K562 (cell line): Measurements from ENCODE around the gene RERE. TPM values are rescaled to one million over a fixed set of nuclear protein-coding genes. Genes with fewer than 3 reads are reported as not detected.

Source experiments
- ATAC-seq: fragments of 200-7000 bp; cut with Tn5 transposase; 3 replicates; pipeline ENCODE4 v1.9.1; 2020; ENCODE audit warnings: moderate library complexity
- BruUV-seq: library from RNA; stranded (reverse); fragments of 400-500 nt; replicated peaks from 2 replicates; lab custom pipeline; 2021; lab: Mats Ljungman, UMichigan
- CTCF ChIA-PET: fragments of 300-600 bp; formaldehyde crosslinking; extraction: SDS; loops from one replicate; lab custom pipeline; 2021; ENCODE audit warnings: low intra/inter-chr PET ratio; lab: Yijun Ruan, JAX
- POLR2A ChIA-PET: fragments of 300-600, 350-650 bp; sonication (Branson Sonifier 250); formaldehyde crosslinking; extraction: SDS; loops from one replicate; lab custom pipeline; 2021; ENCODE audit warnings: antibody characterized with exemption, inconsistent platforms; lab: Yijun Ruan, JAX
- DNase-seq, 4 experiments: peaks; one replicate each; pipeline versions ENCODE4 v3.0.0 to v3.0.0-alpha.2; 2011 to 2018; ENCODE audit warnings: low spot score in 3 of 4, mixed read lengths in 3 of 4; ENCODE audit errors: extremely low read depth in 1 of 4
- FAIRE-seq: peaks from 2 replicates; lab custom pipeline; 2011; peaks lifted over from hg19 to GRCh38; lab: Jason Lieb, UNC
- H2AFZ ChIP-seq: 2 replicates; pipeline ENCODE4 v1.6.0; 2011; ENCODE audit warnings: low read depth, low read length, control low read depth, inconsistent platforms
- H3K27ac ChIP-seq: fragments of 200-600 bp; 3 replicates; pipeline ENCODE4 v1.8.0; 2011; ENCODE audit warnings: low read depth, mild to moderate bottlenecking, control low read depth, inconsistent platforms, low read length, moderate library complexity, mixed read lengths; ENCODE audit errors: extremely low read depth
- H3K27me3 ChIP-seq, 2 experiments: fragments of 300-600 bp in 1 of 2; 2 replicates in 1 of 2; 3 replicates in 1 of 2; pipeline versions ENCODE4 v1.6.0 to v1.8.0; 2011; ENCODE audit warnings: inconsistent platforms in 2 of 2, low read length in 2 of 2, mild to moderate bottlenecking in 1 of 2, mixed read lengths in 1 of 2, moderate library complexity in 1 of 2; ENCODE audit not compliant: control insufficient read depth in 2 of 2, insufficient read depth in 2 of 2
- H3K36me3 ChIP-seq: fragments of 300-600 bp; 3 replicates; pipeline ENCODE4 v1.8.0; 2011; ENCODE audit warnings: mild to moderate bottlenecking, low read length, inconsistent platforms; ENCODE audit not compliant: control insufficient read depth, insufficient read depth
- H3K4me1 ChIP-seq, 2 experiments: fragments of 200-600 bp in 1 of 2; replicated peaks in 1 of 2; 2 replicates in 1 of 2; 3 replicates in 1 of 2; pipeline versions ENCODE4 v1.5.1 to v1.8.0; 2011; ENCODE audit warnings: inconsistent platforms in 2 of 2, low read length in 2 of 2, mild to moderate bottlenecking in 1 of 2, mixed read lengths in 1 of 2, moderate library complexity in 1 of 2; ENCODE audit not compliant: control insufficient read depth in 2 of 2, insufficient read depth in 2 of 2
- H3K4me2 ChIP-seq: 2 replicates; pipeline ENCODE4 v1.6.1; 2011; ENCODE audit warnings: low read length, control low read depth, inconsistent platforms, mixed read lengths; ENCODE audit not compliant: insufficient read depth
- H3K4me3 ChIP-seq: fragments of 200-600 bp; sonication (generic), shearing (Covaris generic); 2 replicates; pipeline ENCODE4 v1.5.1; 2016; ENCODE audit warnings: control low read depth, inconsistent platforms
- H3K79me2 ChIP-seq: fragments of 200-600 bp; 3 replicates; pipeline ENCODE4 v1.8.0; 2011; ENCODE audit warnings: low read length, inconsistent platforms; ENCODE audit not compliant: control insufficient read depth, insufficient read depth
- H3K9ac ChIP-seq, 2 experiments: 2 replicates each; pipeline versions ENCODE4 v1.6.0 to v1.6.1; 2011; ENCODE audit warnings: low read depth in 2 of 2, low read length in 2 of 2, control low read depth in 1 of 2, inconsistent platforms in 1 of 2, mild to moderate bottlenecking in 1 of 2, mixed read lengths in 1 of 2; ENCODE audit not compliant: insufficient read depth in 1 of 2
- H3K9me1 ChIP-seq: one replicate; pipeline ENCODE4 v1.6.0; 2011; ENCODE audit warnings: inconsistent platforms, mild to moderate bottlenecking, low read length, moderate library complexity; ENCODE audit not compliant: control insufficient read depth, insufficient read depth
- H3K9me3 ChIP-seq: replicated peaks from 2 replicates; pipeline ENCODE4 v1.5.1; 2011; ENCODE audit warnings: low read depth, low read length, inconsistent platforms; ENCODE audit not compliant: control insufficient read depth, insufficient read depth
- H4K20me1 ChIP-seq: replicated peaks from 2 replicates; pipeline ENCODE4 v1.6.1; 2011; ENCODE audit warnings: low read length, inconsistent platforms, mixed read lengths; ENCODE audit not compliant: control insufficient read depth, insufficient read depth
- CBFA2T3 ChIP-seq: fragments of 450-650 bp; IDR thresholded peaks from 2 replicates; pipeline ENCODE4 v1.6.1; 2017
- FOSL1 ChIP-seq: fragments of 200-800 bp; sonication (Bioruptor generic); conservative IDR thresholded peaks from 2 replicates; pipeline ENCODE4 v1.6.1; 2016; ENCODE audit warnings: missing genetic modification characterization, missing compliant biosample characterization
- ILF3 ChIP-seq: fragments of 450-650 bp; IDR thresholded peaks from 2 replicates; pipeline ENCODE4 v1.6.1; 2018; ENCODE audit warnings: antibody characterized with exemption, mild to moderate bottlenecking, moderate library complexity, borderline replicate concordance
- NCOA1 ChIP-seq: fragments of 450-650 bp; IDR thresholded peaks from 2 replicates; pipeline ENCODE4 v1.6.1; 2016; ENCODE audit warnings: low read depth
- RBM22 ChIP-seq: fragments of 200-400 bp; formaldehyde crosslinking; IDR thresholded peaks from 2 replicates; pipeline ENCODE4 v1.6.1; 2018; ENCODE audit warnings: low read length, low read depth; ENCODE audit not compliant: poor library complexity, severe bottlenecking
- TEAD2 ChIP-seq: fragments of 450-650 bp; IDR thresholded peaks from 2 replicates; pipeline ENCODE4 v1.6.1; 2016; ENCODE audit warnings: missing genetic modification characterization, control low read depth, missing compliant biosample characterization
- ZBTB17 ChIP-seq: fragments of 450-650 bp; formaldehyde crosslinking; IDR thresholded peaks from 2 replicates; pipeline ENCODE4 v1.4.0; 2020; ENCODE audit warnings: mild to moderate bottlenecking
- ZNF586 ChIP-seq: fragments of 450-650 bp; formaldehyde crosslinking; conservative IDR thresholded peaks from 2 replicates; pipeline ENCODE4 v1.4.0; 2020; ENCODE audit warnings: mild to moderate bottlenecking, moderate library complexity
- WGBS: fragments of 100-300 bp; shearing (Covaris generic); methylation state at CpG from one replicate; pipeline ENCODE4 v1.1.6; 2016; ENCODE audit warnings: low coverage, mixed read lengths; ENCODE audit not compliant: insufficient coverage; ENCODE audit errors: missing lambda C conversion rate; 5-methylcytosine and 5-hydroxymethylcytosine counted together
- in situ Hi-C: fragments of 300-500 bp; cut with MboI; formaldehyde crosslinking; loops from 4 replicates; pipeline ENCODE4 v1.15.0; 2018; ENCODE audit warnings: inconsistent platforms, mixed read lengths
- intact Hi-C: fragments of 100-400 bp; cut with micrococcal nuclease; formaldehyde crosslinking; loops from 2 replicates; pipeline ENCODE4 v1.14.2; 2022
- polyA plus RNA-seq, 8 experiments: library from polyadenylated mRNA; depleted of rRNA in 4 of 8; stranded (reverse) in 5 of 8; unstranded in 3 of 8; fragments of >200 nt; fragmentation: Nextera tagmentation in 2 of 8; fragmentation: Illumina TruSeq in 1 of 8; extraction: Ambion mirVana in 2 of 8; extraction: Trizol in 1 of 8; gene quantifications; 2 replicates each; pipeline versions ENCODE4 v1.2.1 to v1.2.3, GENCODE V29; 2011 to 2014; ENCODE audit warnings: inconsistent platforms in 1 of 8, missing spikeins in 1 of 8
- total RNA-seq, 7 experiments: library from RNA; depleted of rRNA in 6 of 7; stranded (reverse); fragments of >200 nt in 6 of 7; fragmentation: Illumina TruSeq in 2 of 7; extraction: Trizol in 2 of 7; gene quantifications; 2 replicates each; pipeline versions ENCODE4 v1.2.1 to v1.2.3, GENCODE V29; 2011 to 2021; ENCODE audit warnings: low replicate concordance in 1 of 7
- TF ChIP-seq, protein P1 (sequence below): fragments of 450-650 bp; IDR thresholded peaks from 2 replicates; pipeline ENCODE4 v1.6.1; 2016; ENCODE audit warnings: antibody characterized with exemption
- TF ChIP-seq, protein P2 (sequence below): fragments of 250-450 bp; sonication (Bioruptor Pico); IDR thresholded peaks from 2 replicates; pipeline ENCODE4 v1.5.1; 2021; ENCODE audit warnings: mild to moderate bottlenecking
- TF ChIP-seq, protein P3 (sequence below), 2 experiments: IDR thresholded peaks in 1 of 2; conservative IDR thresholded peaks in 1 of 2; 2 replicates each; pipeline ENCODE4 v1.6.1; 2016; ENCODE audit warnings: low read depth in 2 of 2, mild to moderate bottlenecking in 1 of 2, missing compliant biosample characterization in 1 of 2, missing genetic modification characterization in 1 of 2, moderate library complexity in 1 of 2
- TF ChIP-seq, protein P4 (sequence below): fragments of 450-650 bp; IDR thresholded peaks from 2 replicates; pipeline ENCODE4 v1.6.1; 2017; ENCODE audit warnings: mild to moderate bottlenecking, moderate library complexity

The RERE gene
- total and polyA plus RNA-seq, 9 of the 15 experiments (the other 6 are each of a cell fraction or from before 2014, with no cell fraction given), result 3.0 to 51.5 (median 13.4) TPM

DNA sequence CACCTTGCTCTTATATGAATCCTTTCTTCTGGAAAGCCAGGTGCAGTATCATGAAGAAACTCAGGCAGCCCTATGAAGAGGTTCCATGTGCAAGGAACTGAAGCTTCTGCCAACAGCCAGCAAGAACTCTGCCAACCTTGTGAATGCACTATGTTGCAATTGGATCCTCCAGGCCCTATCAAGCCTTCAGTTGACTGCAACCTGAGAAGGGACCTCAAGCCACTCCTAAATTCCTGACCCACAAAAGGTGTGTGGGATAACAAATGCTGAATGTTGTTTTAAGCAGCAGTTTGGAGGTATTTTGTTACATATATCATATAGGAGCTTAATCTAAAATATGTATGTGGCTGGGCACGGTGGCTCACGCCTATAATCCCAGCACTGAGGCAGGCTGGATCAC lies 84.0 kb downstream of the RERE start (continued):
- TF ChIP-seq, protein P1, sequence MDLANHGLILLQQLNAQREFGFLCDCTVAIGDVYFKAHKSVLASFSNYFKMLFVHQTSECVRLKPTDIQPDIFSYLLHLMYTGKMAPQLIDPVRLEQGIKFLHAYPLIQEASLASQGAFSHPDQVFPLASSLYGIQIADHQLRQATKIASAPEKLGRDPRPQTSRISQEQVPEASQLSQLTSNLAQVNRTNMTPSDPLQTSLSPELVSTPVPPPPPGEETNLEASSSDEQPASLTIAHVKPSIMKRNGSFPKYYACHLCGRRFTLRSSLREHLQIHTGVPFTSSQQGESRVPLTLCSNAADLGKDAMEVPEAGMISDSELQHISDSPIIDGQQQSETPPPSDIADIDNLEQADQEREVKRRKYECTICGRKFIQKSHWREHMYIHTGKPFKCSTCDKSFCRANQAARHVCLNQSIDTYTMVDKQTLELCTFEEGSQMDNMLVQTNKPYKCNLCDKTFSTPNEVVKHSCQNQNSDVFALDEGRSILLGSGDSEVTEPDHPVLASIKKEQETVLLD, result no peak
- TF ChIP-seq ZNF586, result no peak

DNA sequence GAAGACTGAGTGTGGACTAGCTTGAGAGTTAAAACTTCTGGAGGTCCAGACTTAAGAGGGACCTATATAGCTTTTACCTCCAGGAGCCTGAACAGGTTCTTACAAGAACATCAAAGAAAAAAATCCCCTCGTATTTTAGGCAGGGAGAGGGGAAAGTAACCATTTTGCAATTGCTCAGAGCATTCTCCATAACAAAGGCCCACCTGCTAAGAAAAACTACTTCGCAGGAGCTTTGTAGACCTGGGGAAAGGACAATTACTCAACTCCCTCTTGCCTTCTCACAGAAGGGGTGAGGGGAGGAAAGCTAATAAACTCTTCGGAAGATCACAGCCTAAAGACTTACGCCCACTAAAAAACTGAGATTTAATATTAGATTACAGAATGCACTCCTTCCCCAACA lies 86.3 kb downstream of the RERE start:
- in situ Hi-C loops (no loop called here), intact Hi-C loops (no loop called here)
- no peaks in the 10 kb centered on the region for H3K27me3 ChIP-seq
- CTCF ChIA-PET, result no interaction called here
- WGBS, result 69% methylated on average over 4 of the region's 4 CpGs
- H2AFZ ChIP-seq, result no peak overlapping the region
- peaks cover 20% of the 10 kb centered on the region for H3K79me2 ChIP-seq
- H3K4me1 ChIP-seq, result peaks cover 0 to 4% of the 10 kb centered on the region in 2 experiments; a peak in 1 of 5 replicates
- no peak for ATAC-seq
- H3K9me3 ChIP-seq, result no peaks in the 10 kb centered on the region
- no peaks in the 10 kb centered on the region for H3K9me1 ChIP-seq
- no peak overlapping the region for H3K4me3 ChIP-seq
- H4K20me1 ChIP-seq, result no peaks in the 10 kb centered on the region
- no TSS peak for BruUV-seq
- DNase-seq, result no peak
- H3K27ac ChIP-seq, result no peak overlapping the region
- FAIRE-seq, result no peak
- H3K9ac ChIP-seq, result no peak overlapping the region
- H3K4me2 ChIP-seq, result no peak overlapping the region
- POLR2A ChIA-PET, result interaction anchor here (0.6 to 1.2 kb wide), 5 partner anchors 13 to 382 kb away, joined by 3 to 6 read pairs (median 3); no protein-coding TSS in a partner anchor
- no peaks in the 10 kb centered on the region for H3K36me3 ChIP-seq
- TF ChIP-seq, protein P1, result no peak
- TF ChIP-seq CBFA2T3 (no peak), RBM22 (no peak), FOSL1 (tag) (no peak), ILF3 (no peak), ZBTB17 (CRISPR knock-in tag) (no peak), TEAD2 (tag) (no peak), NCOA1 (no peak)
- TF ChIP-seq, protein P2, sequence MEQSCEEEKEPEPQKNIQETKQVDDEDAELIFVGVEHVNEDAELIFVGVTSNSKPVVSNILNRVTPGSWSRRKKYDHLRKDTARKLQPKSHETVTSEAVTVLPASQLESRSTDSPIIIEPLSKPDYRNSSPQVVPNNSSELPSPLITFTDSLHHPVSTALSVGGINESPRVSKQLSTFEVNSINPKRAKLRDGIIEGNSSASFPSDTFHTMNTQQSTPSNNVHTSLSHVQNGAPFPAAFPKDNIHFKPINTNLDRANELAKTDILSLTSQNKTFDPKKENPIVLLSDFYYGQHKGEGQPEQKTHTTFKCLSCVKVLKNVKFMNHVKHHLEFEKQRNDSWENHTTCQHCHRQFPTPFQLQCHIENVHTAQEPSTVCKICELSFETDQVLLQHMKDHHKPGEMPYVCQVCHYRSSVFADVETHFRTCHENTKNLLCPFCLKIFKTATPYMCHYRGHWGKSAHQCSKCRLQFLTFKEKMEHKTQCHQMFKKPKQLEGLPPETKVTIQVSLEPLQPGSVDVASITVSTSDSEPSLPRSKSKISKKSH (CRISPR knock-in tag), result no peak
- TF ChIP-seq, protein P3, sequence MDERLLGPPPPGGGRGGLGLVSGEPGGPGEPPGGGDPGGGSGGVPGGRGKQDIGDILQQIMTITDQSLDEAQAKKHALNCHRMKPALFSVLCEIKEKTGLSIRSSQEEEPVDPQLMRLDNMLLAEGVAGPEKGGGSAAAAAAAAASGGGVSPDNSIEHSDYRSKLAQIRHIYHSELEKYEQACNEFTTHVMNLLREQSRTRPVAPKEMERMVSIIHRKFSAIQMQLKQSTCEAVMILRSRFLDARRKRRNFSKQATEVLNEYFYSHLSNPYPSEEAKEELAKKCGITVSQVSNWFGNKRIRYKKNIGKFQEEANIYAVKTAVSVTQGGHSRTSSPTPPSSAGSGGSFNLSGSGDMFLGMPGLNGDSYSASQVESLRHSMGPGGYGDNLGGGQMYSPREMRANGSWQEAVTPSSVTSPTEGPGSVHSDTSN (CRISPR knock-in tag; IDR thresholded peaks at IDR 0.05; ENCODE audit: low read depth), result no peak
- TF ChIP-seq, protein P3 (tag; conservative IDR thresholded peaks at IDR 0.05; ENCODE audit: low read depth), result no peak
- TF ChIP-seq, protein P4, sequence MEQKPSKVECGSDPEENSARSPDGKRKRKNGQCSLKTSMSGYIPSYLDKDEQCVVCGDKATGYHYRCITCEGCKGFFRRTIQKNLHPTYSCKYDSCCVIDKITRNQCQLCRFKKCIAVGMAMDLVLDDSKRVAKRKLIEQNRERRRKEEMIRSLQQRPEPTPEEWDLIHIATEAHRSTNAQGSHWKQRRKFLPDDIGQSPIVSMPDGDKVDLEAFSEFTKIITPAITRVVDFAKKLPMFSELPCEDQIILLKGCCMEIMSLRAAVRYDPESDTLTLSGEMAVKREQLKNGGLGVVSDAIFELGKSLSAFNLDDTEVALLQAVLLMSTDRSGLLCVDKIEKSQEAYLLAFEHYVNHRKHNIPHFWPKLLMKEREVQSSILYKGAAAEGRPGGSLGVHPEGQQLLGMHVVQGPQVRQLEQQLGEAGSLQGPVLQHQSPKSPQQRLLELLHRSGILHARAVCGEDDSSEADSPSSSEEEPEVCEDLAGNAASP, result no peak
